CD8-positive, alpha-beta memory T cell (primary cell): ENCODE results near the gene PSMB3. TPM values are rescaled to one million over a fixed set of nuclear protein-coding genes. Genes with fewer than 3 reads are reported as not detected.
A peak's percentile ranks its signal among the peaks of the same experiment; 100 is the strongest.

Experiments used
- CTCF ChIA-PET: fragments of 350-600 bp; sonication (Branson Sonifier 250); formaldehyde crosslinking; loops from one replicate; lab custom pipeline; 2021; ENCODE audit warnings: antibody characterized with exemption; lab: Charles Lee
- POLR2A ChIA-PET: fragments of 350-600 bp; sonication (Branson Sonifier 250); formaldehyde crosslinking; loops from one replicate; lab custom pipeline; 2021; ENCODE audit warnings: antibody characterized with exemption; lab: Charles Lee
- DNase-seq, 5 donors: peaks; one replicate each; pipeline versions ENCODE4 v3.0.0 to v3.0.0-alpha.2; 2020 to 2022; ENCODE audit warnings: mixed read lengths in 1 of 5
- H3K27ac ChIP-seq: one replicate; pipeline ENCODE4 v1.7.0; 2013; ENCODE audit warnings: low read depth, mild to moderate bottlenecking, low read length, moderate library complexity
- H3K27me3 ChIP-seq: 2 replicates; pipeline ENCODE4 v1.7.0; 2013; ENCODE audit warnings: low read length, mild to moderate bottlenecking; ENCODE audit not compliant: insufficient read depth, poor library complexity, severe bottlenecking
- H3K36me3 ChIP-seq: 2 replicates; pipeline ENCODE4 v1.7.0; 2013; ENCODE audit warnings: mild to moderate bottlenecking, low read length, moderate library complexity; ENCODE audit not compliant: insufficient read depth
- H3K4me1 ChIP-seq: 2 replicates; pipeline ENCODE4 v1.7.0; 2013; ENCODE audit warnings: mild to moderate bottlenecking, low read length, moderate library complexity; ENCODE audit not compliant: insufficient read depth
- H3K4me3 ChIP-seq: 2 replicates; pipeline ENCODE4 v1.7.0; 2013; ENCODE audit warnings: mild to moderate bottlenecking, low read length
- H3K9me3 ChIP-seq: 2 replicates; pipeline ENCODE4 v1.7.0; 2013; ENCODE audit warnings: mild to moderate bottlenecking, low read length
- H3K27ac Mint-ChIP-seq, 8 donors: one replicate each; pipeline ENCODE4 v1.8.0; 2020 to 2021; ENCODE audit warnings: mixed read lengths in 8 of 8, mild to moderate bottlenecking in 6 of 8, inconsistent platforms in 3 of 8, moderate library complexity in 3 of 8
- H3K27me3 Mint-ChIP-seq, 2 donors: one replicate each; pipeline ENCODE4 v1.8.0; 2020 to 2021; ENCODE audit warnings: mixed read lengths in 2 of 2, mild to moderate bottlenecking in 1 of 2, moderate library complexity in 1 of 2
- H3K36me3 Mint-ChIP-seq, 3 donors: one replicate each; pipeline ENCODE4 v1.8.0; 2020 to 2021; ENCODE audit warnings: mixed read lengths in 3 of 3, inconsistent platforms in 1 of 3, mild to moderate bottlenecking in 1 of 3
- H3K4me1 Mint-ChIP-seq, 3 donors: one replicate each; pipeline ENCODE4 v1.8.0; 2020 to 2021; ENCODE audit warnings: mixed read lengths in 3 of 3, inconsistent platforms in 1 of 3, mild to moderate bottlenecking in 1 of 3
- H3K4me3 Mint-ChIP-seq, 7 donors: one replicate each; pipeline ENCODE4 v1.8.0; 2020 to 2021; ENCODE audit warnings: mixed read lengths in 7 of 7, mild to moderate bottlenecking in 6 of 7, moderate library complexity in 4 of 7, inconsistent platforms in 2 of 7
- H3K9me3 Mint-ChIP-seq, 5 donors: one replicate each; pipeline ENCODE4 v1.8.0; 2020 to 2022; ENCODE audit warnings: mixed read lengths in 5 of 5, mild to moderate bottlenecking in 3 of 5, moderate library complexity in 2 of 5, inconsistent platforms in 1 of 5
- polyA plus RNA-seq: library from polyadenylated mRNA; unstranded; fragments of 300-500 nt; fragmentation: Illumina TruSeq; gene quantifications from one replicate; pipeline ENCODE4 v1.2.3, GENCODE V29; 2021
- total RNA-seq, 2 experiments: library from RNA; stranded (reverse); gene quantifications; one replicate each; pipeline ENCODE4 v1.2.3, GENCODE V29; 2021

PSMB3 gene
- total and polyA plus RNA-seq, 3 experiments from 2014 or later, result 317 to 431 (median 323) TPM

DNA sequence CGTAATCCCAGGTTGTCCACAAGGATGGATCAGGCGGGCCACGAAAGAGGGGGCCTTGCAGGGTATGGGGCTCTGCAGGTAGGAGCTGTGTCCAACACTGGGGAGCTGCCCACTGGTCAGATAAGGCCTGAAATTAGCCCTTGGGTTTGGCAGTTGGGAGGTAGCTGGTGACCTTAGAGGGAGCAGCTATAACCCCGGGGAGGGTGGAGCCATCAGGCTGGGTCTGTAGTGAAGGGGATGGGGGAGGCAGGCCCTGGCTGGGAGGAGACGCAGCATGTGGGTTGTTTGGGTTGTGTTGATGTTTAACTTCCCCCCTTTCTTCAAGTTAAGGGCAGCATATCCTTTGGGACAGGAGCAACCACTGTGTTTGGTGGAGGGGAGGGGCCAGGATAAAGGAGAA is 41.6 kb upstream of the PSMB3 start:
- Mint-ChIP-seq H3K9me3 (no peaks in the 10 kb centered on the region), H3K36me3 (peaks cover 0 to 91% (median 12%) of the 10 kb centered on the region in 3 donors), H3K4me1 (peaks cover 35 to 56% (median 41%) of the 10 kb centered on the region in 3 donors)

DNA sequence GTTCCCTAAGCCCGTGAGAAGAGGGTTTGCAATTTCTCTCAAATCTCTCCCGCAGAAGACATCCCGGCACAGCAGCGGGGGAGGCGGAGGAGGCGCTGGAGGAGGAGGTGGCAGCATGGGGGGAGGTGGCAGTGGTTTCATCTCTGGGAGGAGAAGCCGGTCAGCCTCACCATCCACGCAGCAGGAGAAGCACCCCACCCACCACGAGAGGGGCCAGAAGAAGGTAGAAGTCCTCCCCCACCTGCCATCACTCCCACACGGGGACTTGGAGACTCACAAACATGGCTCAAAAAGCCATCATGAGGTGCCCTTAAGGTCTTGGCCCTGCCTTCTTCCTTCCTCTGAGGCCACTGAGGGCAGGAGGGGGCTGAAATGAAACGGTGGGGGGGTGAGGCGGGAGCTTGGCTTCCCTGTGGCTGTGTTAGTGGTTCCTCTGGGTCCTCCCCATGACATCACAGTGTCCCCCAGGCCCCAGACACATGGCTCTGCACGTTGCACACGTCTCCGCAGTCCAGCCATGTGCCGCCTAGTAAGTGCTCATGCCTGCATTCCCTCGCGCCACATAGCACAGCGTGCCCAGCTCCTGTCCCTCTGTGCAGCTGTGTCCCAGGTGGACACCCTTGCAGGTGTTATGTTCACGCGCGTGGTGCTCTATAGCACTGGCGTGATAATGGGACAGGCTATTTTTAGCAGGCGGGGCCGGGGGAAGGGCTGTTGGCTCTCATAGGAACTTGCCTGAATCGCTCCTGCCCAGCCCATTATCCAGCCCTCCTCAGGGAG is 40.6 kb upstream of the PSMB3 start:
- peaks cover 36 to 52% (median 37%) of the 10 kb centered on the region in 3 donors for H3K4me1 Mint-ChIP-seq
- peaks cover 39% of the 10 kb centered on the region for H3K4me1 ChIP-seq
- DNase-seq, result no peak
- POLR2A ChIA-PET, result no interaction called here
- peaks cover 88% of the 10 kb centered on the region for H3K36me3 ChIP-seq
- H3K4me3 ChIP-seq, result no peak overlapping the region
- no peaks in the 10 kb centered on the region for H3K9me3 ChIP-seq
- no peak overlapping the region for H3K4me3 Mint-ChIP-seq
- H3K27me3 ChIP-seq, result no peaks in the 10 kb centered on the region
- H3K27ac Mint-ChIP-seq, result peak overlapping the region in 4 of 8 donors; percentile 38 to 60 (median 50)
- CTCF ChIA-PET, result interaction anchor here (1.2 to 3.1 kb wide), 2 partner anchors 17 to 23 kb away, joined by 3 to 13 read pairs; no protein-coding TSS in a partner anchor
- peaks cover 0 to 93% (median 14%) of the 10 kb centered on the region in 3 donors for H3K36me3 Mint-ChIP-seq
- H3K27me3 Mint-ChIP-seq, result no peaks in the 10 kb centered on the region
- H3K9me3 Mint-ChIP-seq, result no peaks in the 10 kb centered on the region
- H3K27ac ChIP-seq, result no peak overlapping the region

More for the DNA sequence above, 41.6 kb upstream of the PSMB3 start:
- H3K4me3 Mint-ChIP-seq, result peak overlapping the region in 1 of 7 donors; percentile 15
- DNase-seq, result no peak
- ChIA-PET POLR2A (interaction anchor here (0.5 to 1.0 kb wide), 3 partner anchors 18 to 489 kb away, joined by 3 to 4 read pairs (median 3); no protein-coding TSS in a partner anchor), CTCF (interaction anchor here (1.9 to 3.1 kb wide), 2 partner anchors 8 to 24 kb away, joined by 5 to 13 read pairs; no protein-coding TSS in a partner anchor)
- peaks cover 79% of the 10 kb centered on the region for H3K36me3 ChIP-seq
- H3K4me1 ChIP-seq, result peaks cover 42% of the 10 kb centered on the region
- H3K4me3 ChIP-seq, result no peak overlapping the region
- no peaks in the 10 kb centered on the region for H3K9me3 ChIP-seq
- no peak overlapping the region for H3K27ac ChIP-seq
- H3K27ac Mint-ChIP-seq, result peak overlapping the region in 6 of 8 donors; percentile 14 to 70 (median 52)
- no peaks in the 10 kb centered on the region for H3K27me3 Mint-ChIP-seq
- H3K27me3 ChIP-seq, result no peaks in the 10 kb centered on the region

DNA sequence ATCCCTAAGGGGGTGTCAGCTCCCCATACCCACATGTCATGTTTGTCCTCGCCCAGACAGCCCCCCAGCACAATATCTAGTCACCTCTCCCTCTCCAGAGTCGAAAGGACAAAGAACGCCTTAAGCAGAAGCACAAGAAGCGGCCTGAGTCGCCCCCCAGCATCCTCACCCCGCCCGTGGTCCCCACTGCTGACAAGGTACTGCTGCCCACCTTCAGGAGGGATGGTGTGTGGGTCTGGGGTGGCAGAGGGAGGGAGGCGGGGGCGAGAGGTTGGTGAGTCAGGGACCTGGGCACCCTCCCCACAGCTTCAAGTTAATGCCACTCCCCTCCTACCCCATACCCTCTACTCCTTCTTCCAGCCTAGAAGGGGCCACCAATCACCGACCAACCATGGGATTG is 39.9 kb upstream of the PSMB3 start:
- Mint-ChIP-seq H3K4me3 (no peak overlapping the region), H3K27ac (peak overlapping the region in 4 of 8 donors; percentile 38 to 77 (median 56)), H3K9me3 (no peaks in the 10 kb centered on the region), H3K27me3 (no peaks in the 10 kb centered on the region), H3K4me1 (peaks cover 31 to 47% (median 31%) of the 10 kb centered on the region in 3 donors), H3K36me3 (peaks cover 0 to 93% (median 14%) of the 10 kb centered on the region in 3 donors)
- POLR2A ChIA-PET, result no interaction called here
- H3K36me3 ChIP-seq, result peaks cover 90% of the 10 kb centered on the region
- DNase-seq, result no peak
- CTCF ChIA-PET, result interaction anchor here (1.2 to 3.1 kb wide), 2 partner anchors 16 to 22 kb away, joined by 3 to 13 read pairs; no protein-coding TSS in a partner anchor
- H3K4me3 ChIP-seq, result no peak overlapping the region
- H3K27me3 ChIP-seq, result no peaks in the 10 kb centered on the region
- no peak overlapping the region for H3K27ac ChIP-seq
- no peaks in the 10 kb centered on the region for H3K9me3 ChIP-seq
- H3K4me1 ChIP-seq, result peaks cover 33% of the 10 kb centered on the region

DNA sequence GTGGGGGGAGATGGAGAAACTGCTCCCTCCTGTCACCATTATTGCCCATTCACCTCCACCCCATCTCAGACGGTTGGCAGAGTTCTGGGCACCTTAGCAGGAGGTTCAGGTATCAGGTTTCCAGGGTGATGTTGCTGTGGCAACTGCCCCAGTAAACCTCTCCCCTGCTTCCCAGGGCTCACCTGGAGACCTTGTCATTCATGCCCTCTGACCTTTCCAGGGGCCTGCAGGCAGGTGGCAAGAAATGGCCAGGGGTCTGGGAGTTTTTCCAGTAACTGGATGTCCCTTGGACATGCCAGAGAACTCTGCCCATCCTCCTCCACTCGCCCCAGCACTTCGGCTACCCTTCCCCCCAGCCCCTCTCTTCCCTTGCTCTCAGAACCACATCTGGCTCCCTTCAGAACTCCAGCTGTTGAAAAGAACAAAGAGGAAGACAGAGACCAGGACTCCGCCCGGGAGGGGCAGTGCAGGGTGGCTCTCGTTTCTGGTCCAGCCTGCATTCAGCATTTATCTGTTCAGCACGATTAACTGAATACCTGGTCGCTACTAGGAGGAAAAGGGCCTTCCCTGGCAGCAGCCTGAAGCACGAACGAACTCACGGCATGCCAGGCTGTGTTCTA is 39.0 kb upstream of the PSMB3 start:
- POLR2A ChIA-PET, result no interaction called here
- no peak overlapping the region for H3K27ac ChIP-seq
- Mint-ChIP-seq H3K27me3 (no peaks in the 10 kb centered on the region), H3K4me1 (peaks cover 23 to 39% (median 24%) of the 10 kb centered on the region in 3 donors), H3K27ac (peak overlapping the region in 2 of 8 donors; percentile 14 to 46), H3K9me3 (no peaks in the 10 kb centered on the region), H3K36me3 (peaks cover under 1 to 94% (median 10%) of the 10 kb centered on the region in 3 donors), H3K4me3 (no peak overlapping the region)
- no peak overlapping the region for H3K4me3 ChIP-seq
- no peaks in the 10 kb centered on the region for H3K27me3 ChIP-seq
- H3K9me3 ChIP-seq, result no peaks in the 10 kb centered on the region
- CTCF ChIA-PET, result no interaction called here
- peaks cover 28% of the 10 kb centered on the region for H3K4me1 ChIP-seq
- DNase-seq, result no peak
- H3K36me3 ChIP-seq, result peaks cover 91% of the 10 kb centered on the region

DNA sequence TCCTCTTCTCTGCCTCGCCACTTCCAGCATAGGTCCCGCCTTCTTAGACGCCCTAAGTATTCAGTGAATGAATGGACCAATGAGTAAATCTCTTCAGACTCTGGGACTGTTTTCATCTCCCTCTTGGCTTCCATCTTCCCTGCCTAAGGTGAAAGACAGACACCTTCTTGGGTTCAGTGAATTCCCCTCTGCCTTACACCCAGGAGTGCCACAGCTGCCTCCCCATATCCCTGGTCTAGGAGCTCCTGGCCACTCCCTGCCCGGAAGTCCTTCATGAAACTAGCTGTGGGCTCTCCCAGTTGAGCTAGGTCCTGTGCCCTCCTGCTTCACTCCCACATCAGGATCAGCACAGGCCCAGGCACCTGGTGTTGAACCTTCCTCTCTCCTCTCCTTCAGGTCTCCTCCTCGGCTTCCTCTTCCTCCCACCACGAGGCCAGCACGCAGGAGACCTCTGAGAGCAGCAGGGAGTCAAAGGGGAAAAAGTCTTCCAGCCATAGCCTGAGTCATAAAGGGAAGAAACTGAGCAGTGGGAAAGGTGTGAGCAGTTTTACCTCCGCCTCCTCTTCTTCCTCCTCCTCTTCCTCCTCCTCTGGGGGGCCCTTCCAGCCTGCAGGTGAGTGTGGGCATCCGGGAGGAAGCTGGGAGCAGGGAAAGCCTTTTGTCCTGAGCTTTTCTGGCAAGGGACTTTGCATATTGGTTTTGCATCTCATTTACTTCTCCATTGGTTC is 37.2 kb upstream of the PSMB3 start:
- DNase-seq, result no peak
- Histone ChIP-seq H3K36me3 (peaks cover 81% of the 10 kb centered on the region), H3K4me1 (peaks cover 18% of the 10 kb centered on the region), H3K27me3 (no peaks in the 10 kb centered on the region), H3K4me3 (no peak overlapping the region), H3K9me3 (no peaks in the 10 kb centered on the region), H3K27ac (no peak overlapping the region)
- peaks cover 15 to 29% (median 15%) of the 10 kb centered on the region in 3 donors for H3K4me1 Mint-ChIP-seq
- H3K9me3 Mint-ChIP-seq, result no peaks in the 10 kb centered on the region
- H3K27me3 Mint-ChIP-seq, result no peaks in the 10 kb centered on the region
- ChIA-PET CTCF (interaction anchor here (1.1 to 1.2 kb wide), 2 partner anchors 8 to 20 kb away, joined by 3 read pairs; no protein-coding TSS in a partner anchor), POLR2A (interaction anchor here (0.8 to 1.0 kb wide), 2 partner anchors 10 to 12 kb away, joined by 3 read pairs; partner anchors contain the start of gene MLLT6)
- H3K4me3 Mint-ChIP-seq, result no peak overlapping the region
- peak overlapping the region; percentile 24 to 91 (median 70) for H3K27ac Mint-ChIP-seq
- H3K36me3 Mint-ChIP-seq, result peaks cover 3 to 88% (median 7%) of the 10 kb centered on the region in 3 donors

DNA sequence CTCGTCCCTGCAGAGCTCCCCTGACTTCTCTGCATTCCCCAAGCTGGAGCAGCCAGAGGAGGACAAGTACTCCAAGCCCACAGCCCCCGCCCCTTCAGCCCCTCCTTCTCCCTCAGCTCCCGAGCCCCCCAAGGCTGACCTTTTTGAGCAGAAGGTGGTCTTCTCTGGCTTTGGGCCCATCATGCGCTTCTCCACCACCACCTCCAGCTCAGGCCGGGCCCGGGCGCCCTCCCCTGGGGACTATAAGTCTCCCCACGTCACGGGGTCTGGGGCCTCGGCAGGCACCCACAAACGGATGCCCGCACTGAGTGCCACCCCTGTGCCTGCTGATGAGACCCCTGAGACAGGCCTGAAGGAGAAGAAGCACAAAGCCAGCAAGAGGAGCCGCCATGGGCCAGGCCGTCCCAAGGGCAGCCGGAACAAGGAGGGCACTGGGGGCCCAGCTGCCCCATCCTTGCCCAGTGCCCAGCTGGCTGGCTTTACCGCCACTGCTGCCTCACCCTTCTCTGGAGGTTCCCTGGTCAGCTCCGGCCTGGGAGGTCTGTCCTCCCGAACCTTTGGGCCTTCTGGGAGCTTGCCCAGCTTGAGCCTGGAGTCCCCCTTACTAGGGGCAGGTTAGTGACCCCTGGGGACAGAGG is 36.1 kb upstream of the PSMB3 start:
- CTCF ChIA-PET, result interaction anchor here (1.1 to 1.2 kb wide), 2 partner anchors 9 to 18 kb away, joined by 3 read pairs; no protein-coding TSS in a partner anchor
- Mint-ChIP-seq H3K36me3 (peaks cover 2 to 88% (median 7%) of the 10 kb centered on the region in 3 donors), H3K27ac (peak overlapping the region in 2 of 8 donors; percentile 37 to 90), H3K4me1 (peaks cover 16 to 24% (median 20%) of the 10 kb centered on the region in 3 donors), H3K27me3 (no peaks in the 10 kb centered on the region), H3K9me3 (no peaks in the 10 kb centered on the region), H3K4me3 (no peak overlapping the region)
- Histone ChIP-seq H3K36me3 (peaks cover 75% of the 10 kb centered on the region), H3K9me3 (no peaks in the 10 kb centered on the region), H3K27me3 (no peaks in the 10 kb centered on the region), H3K4me1 (peaks cover 10% of the 10 kb centered on the region), H3K4me3 (no peak overlapping the region), H3K27ac (no peak overlapping the region)
- POLR2A ChIA-PET, result interaction anchor here (0.6 to 0.9 kb wide), 4 partner anchors 10 to 12 kb away, joined by 3 to 6 read pairs (median 3); partner anchors contain the start of gene MLLT6
- DNase-seq, result no peak
